HEK293 (cell line): ENCODE data around the gene WFS1.

ENCODE experiments used
- CTCF ChIA-PET: fragments of 350-600 bp; formaldehyde crosslinking; extraction: SDS; loops from one replicate; lab custom pipeline; 2021; ENCODE audit warnings: antibody characterized with exemption; lab: Yijun Ruan, JAX
- POLR2A ChIA-PET: fragments of 300-600 bp; formaldehyde crosslinking; extraction: SDS; loops from one replicate; lab custom pipeline; 2020; ENCODE audit warnings: antibody characterized with exemption, inconsistent platforms; lab: Yijun Ruan, JAX
- H3K27ac ChIP-seq: fragments of 200-500 bp; sonication (Bioruptor generic); 2 replicates; pipeline ENCODE4 v1.5.1; 2014; ENCODE audit warnings: low read depth, low read length, control low read depth, inconsistent platforms; ENCODE audit errors: extremely low read depth
- H3K36me3 ChIP-seq, 2 experiments: fragments of 200-500 bp in 1 of 2; sonication (Bioruptor generic) in 1 of 2; 1 replicate in 1 of 2; 2 replicates in 1 of 2; pipeline ENCODE4 v1.5.1; 2014 to 2017; ENCODE audit warnings: inconsistent platforms in 2 of 2, low read length in 2 of 2; ENCODE audit not compliant: control insufficient read depth in 2 of 2, insufficient read depth in 1 of 2
- H3K4me1 ChIP-seq: fragments of 200-500 bp; sonication (Bioruptor generic); 2 replicates; pipeline ENCODE4 v1.5.1; 2014; ENCODE audit warnings: mild to moderate bottlenecking, low read length, inconsistent platforms; ENCODE audit not compliant: control insufficient read depth, insufficient read depth
- H3K4me3 ChIP-seq: 2 replicates; pipeline ENCODE4 v1.5.1; 2011; ENCODE audit warnings: low read depth, mild to moderate bottlenecking, control low read depth, low read length, moderate library complexity
- H3K9me3 ChIP-seq: fragments of 200-500 bp; sonication (Bioruptor generic); 2 replicates; pipeline ENCODE4 v1.5.1; 2014; ENCODE audit warnings: low read depth, low read length, inconsistent platforms; ENCODE audit not compliant: control insufficient read depth, insufficient read depth
- GLIS2 ChIP-seq: fragments of 450-650 bp; formaldehyde crosslinking; IDR thresholded peaks from 2 replicates; pipeline ENCODE4 v1.5.1; 2016; ENCODE audit warnings: missing biosample characterization, missing genetic modification characterization
- KLF1 ChIP-seq: fragments of 450-650 bp; formaldehyde crosslinking; IDR thresholded peaks from 2 replicates; pipeline ENCODE4 v1.5.1; 2016; ENCODE audit warnings: missing biosample characterization, missing genetic modification characterization
- KLF16 ChIP-seq: fragments of 450-650 bp; formaldehyde crosslinking; IDR thresholded peaks from 2 replicates; pipeline ENCODE4 v1.5.1; 2017; ENCODE audit warnings: missing biosample characterization, missing genetic modification characterization
- KLF9 ChIP-seq: fragments of 450-650 bp; formaldehyde crosslinking; IDR thresholded peaks from 2 replicates; pipeline ENCODE4 v1.5.1; 2016; ENCODE audit warnings: missing biosample characterization, missing genetic modification characterization, low read depth
- MZF1 ChIP-seq: fragments of 450-650 bp; formaldehyde crosslinking; IDR thresholded peaks from 2 replicates; pipeline ENCODE4 v1.5.1; 2017; ENCODE audit warnings: missing biosample characterization, missing genetic modification characterization, borderline replicate concordance
- SP2 ChIP-seq: fragments of 450-650 bp; formaldehyde crosslinking; IDR thresholded peaks from 2 replicates; pipeline ENCODE4 v1.5.1; 2016; ENCODE audit warnings: missing biosample characterization, missing genetic modification characterization
- YY1 ChIP-seq: fragments of 450-650 bp; formaldehyde crosslinking; IDR thresholded peaks from 2 replicates; pipeline ENCODE4 v1.5.1; 2018; ENCODE audit warnings: missing biosample characterization, missing genetic modification characterization
- ZBTB26 ChIP-seq: fragments of 450-650 bp; formaldehyde crosslinking; optimal IDR thresholded peaks from 2 replicates; pipeline ENCODE3; 2016; ENCODE audit warnings: missing biosample characterization, mild to moderate bottlenecking, missing genetic modification characterization
- ZBTB48 ChIP-seq: fragments of 450-650 bp; formaldehyde crosslinking; IDR thresholded peaks from 2 replicates; pipeline ENCODE4 v1.5.1; 2016; ENCODE audit warnings: missing biosample characterization, missing genetic modification characterization
- ZBTB7A ChIP-seq: fragments of 450-650 bp; formaldehyde crosslinking; IDR thresholded peaks from 2 replicates; pipeline ENCODE4 v1.5.1; 2016; ENCODE audit warnings: low read depth, missing biosample characterization, missing genetic modification characterization
- ZIC2 ChIP-seq: fragments of 450-650 bp; formaldehyde crosslinking; IDR thresholded peaks from 2 replicates; pipeline ENCODE4 v1.5.1; 2016; ENCODE audit warnings: missing biosample characterization, missing genetic modification characterization
- ZNF114 ChIP-seq: fragments of 450-650 bp; formaldehyde crosslinking; IDR thresholded peaks from 2 replicates; pipeline ENCODE4 v1.5.0; 2017; ENCODE audit warnings: missing biosample characterization, missing genetic modification characterization
- ZNF169 ChIP-seq: fragments of 450-650 bp; formaldehyde crosslinking; IDR thresholded peaks from 2 replicates; pipeline ENCODE4 v1.5.1; 2016; ENCODE audit warnings: missing biosample characterization, missing genetic modification characterization
- ZNF18 ChIP-seq: fragments of 450-650 bp; formaldehyde crosslinking; IDR thresholded peaks from 2 replicates; pipeline ENCODE4 v1.5.1; 2016; ENCODE audit warnings: missing biosample characterization, missing genetic modification characterization
- ZNF23 ChIP-seq: fragments of 450-650 bp; formaldehyde crosslinking; IDR thresholded peaks from 2 replicates; pipeline ENCODE4 v1.5.1; 2016; ENCODE audit warnings: missing biosample characterization, missing genetic modification characterization, borderline replicate concordance
- ZNF335 ChIP-seq: fragments of 450-650 bp; formaldehyde crosslinking; conservative IDR thresholded peaks from 2 replicates; pipeline ENCODE4 v1.5.1; 2016; ENCODE audit warnings: missing biosample characterization, missing genetic modification characterization
- ZNF449 ChIP-seq: fragments of 450-650 bp; formaldehyde crosslinking; IDR thresholded peaks from 2 replicates; pipeline ENCODE4 v1.5.1; 2017; ENCODE audit warnings: missing biosample characterization, mild to moderate bottlenecking, missing genetic modification characterization, moderate library complexity
- ZNF600 ChIP-seq: fragments of 450-650 bp; formaldehyde crosslinking; IDR thresholded peaks from 2 replicates; pipeline ENCODE4 v1.5.1; 2016; ENCODE audit warnings: missing biosample characterization, missing genetic modification characterization
- ZNF76 ChIP-seq: fragments of 450-650 bp; formaldehyde crosslinking; IDR thresholded peaks from 2 replicates; pipeline ENCODE4; 2016; ENCODE audit warnings: low read depth, missing biosample characterization, missing genetic modification characterization, borderline replicate concordance
- ZNF791 ChIP-seq: fragments of 450-650 bp; formaldehyde crosslinking; IDR thresholded peaks from 2 replicates; pipeline ENCODE4 v1.5.1; 2016; ENCODE audit warnings: missing biosample characterization, missing genetic modification characterization
- TF ChIP-seq, protein P1 (sequence below): fragments of 450-650 bp; formaldehyde crosslinking; IDR thresholded peaks from 2 replicates; pipeline ENCODE4 v1.5.1; 2016; ENCODE audit warnings: missing biosample characterization, missing genetic modification characterization
- TF ChIP-seq, protein P2 (sequence below): fragments of 450-650 bp; formaldehyde crosslinking; IDR thresholded peaks from 2 replicates; pipeline ENCODE4 v1.5.1; 2016; ENCODE audit warnings: missing biosample characterization, missing genetic modification characterization
- TF ChIP-seq, protein P3 (sequence below): fragments of 450-650 bp; formaldehyde crosslinking; IDR thresholded peaks from 2 replicates; pipeline ENCODE4 v1.5.1; 2016; ENCODE audit warnings: missing biosample characterization, missing genetic modification characterization

The WFS1 gene

GRCh38 chr4:6308899-6309643 lies 39.4 kb downstream of the WFS1 start:
- no peaks in the 10 kb centered on the region for H3K4me1 ChIP-seq
- ChIA-PET POLR2A (interaction anchor here (1.4 kb wide), 1 partner anchor 39 kb away, joined by 7 read pairs; the partner anchor contains the start of gene WFS1), CTCF (interaction anchor here (1.0 to 2.1 kb wide), 5 partner anchors 18 to 237 kb away, joined by 3 to 7 read pairs (median 6); no protein-coding TSS in a partner anchor)
- H3K4me3 ChIP-seq: peak overlapping the region; percentile 46
- peaks cover 0 to 5% of the 10 kb centered on the region in 2 experiments; a peak in 1 of 3 replicates for H3K36me3 ChIP-seq
- no peaks in the 10 kb centered on the region for H3K9me3 ChIP-seq
- no peak overlapping the region for H3K27ac ChIP-seq
- TF ChIP-seq ZNF23 (tag by site-specific recombination): no peak
- no peak for TF ChIP-seq YY1 (tag by site-specific recombination)
- peak; percentile 20; the same call in 1 of the 2 replicates for TF ChIP-seq ZBTB48 (tag by site-specific recombination)
- TF ChIP-seq ZBTB26 (tag by site-specific recombination): peak; percentile 80
- TF ChIP-seq KLF1 (tag by site-specific recombination): no peak
- 0 out of 2 replicates have a peak, but pooled peaks have one; percentile 54 for TF ChIP-seq ZBTB7A (tag by site-specific recombination)
- TF ChIP-seq ZNF449: 0 out of 2 replicates have a peak, but pooled peaks have one; percentile 26
- TF ChIP-seq ZNF600: 0 out of 2 replicates have a peak, but pooled peaks have one; percentile 25
- TF ChIP-seq, protein P1, sequence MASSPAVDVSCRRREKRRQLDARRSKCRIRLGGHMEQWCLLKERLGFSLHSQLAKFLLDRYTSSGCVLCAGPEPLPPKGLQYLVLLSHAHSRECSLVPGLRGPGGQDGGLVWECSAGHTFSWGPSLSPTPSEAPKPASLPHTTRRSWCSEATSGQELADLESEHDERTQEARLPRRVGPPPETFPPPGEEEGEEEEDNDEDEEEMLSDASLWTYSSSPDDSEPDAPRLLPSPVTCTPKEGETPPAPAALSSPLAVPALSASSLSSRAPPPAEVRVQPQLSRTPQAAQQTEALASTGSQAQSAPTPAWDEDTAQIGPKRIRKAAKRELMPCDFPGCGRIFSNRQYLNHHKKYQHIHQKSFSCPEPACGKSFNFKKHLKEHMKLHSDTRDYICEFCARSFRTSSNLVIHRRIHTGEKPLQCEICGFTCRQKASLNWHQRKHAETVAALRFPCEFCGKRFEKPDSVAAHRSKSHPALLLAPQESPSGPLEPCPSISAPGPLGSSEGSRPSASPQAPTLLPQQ (tag by site-specific recombination): peak; percentile 53; the same call in 1 of the 2 replicates
- TF ChIP-seq SP2: peak; percentile 40; the same call in 1 of the 2 replicates
- TF ChIP-seq, protein P2, sequence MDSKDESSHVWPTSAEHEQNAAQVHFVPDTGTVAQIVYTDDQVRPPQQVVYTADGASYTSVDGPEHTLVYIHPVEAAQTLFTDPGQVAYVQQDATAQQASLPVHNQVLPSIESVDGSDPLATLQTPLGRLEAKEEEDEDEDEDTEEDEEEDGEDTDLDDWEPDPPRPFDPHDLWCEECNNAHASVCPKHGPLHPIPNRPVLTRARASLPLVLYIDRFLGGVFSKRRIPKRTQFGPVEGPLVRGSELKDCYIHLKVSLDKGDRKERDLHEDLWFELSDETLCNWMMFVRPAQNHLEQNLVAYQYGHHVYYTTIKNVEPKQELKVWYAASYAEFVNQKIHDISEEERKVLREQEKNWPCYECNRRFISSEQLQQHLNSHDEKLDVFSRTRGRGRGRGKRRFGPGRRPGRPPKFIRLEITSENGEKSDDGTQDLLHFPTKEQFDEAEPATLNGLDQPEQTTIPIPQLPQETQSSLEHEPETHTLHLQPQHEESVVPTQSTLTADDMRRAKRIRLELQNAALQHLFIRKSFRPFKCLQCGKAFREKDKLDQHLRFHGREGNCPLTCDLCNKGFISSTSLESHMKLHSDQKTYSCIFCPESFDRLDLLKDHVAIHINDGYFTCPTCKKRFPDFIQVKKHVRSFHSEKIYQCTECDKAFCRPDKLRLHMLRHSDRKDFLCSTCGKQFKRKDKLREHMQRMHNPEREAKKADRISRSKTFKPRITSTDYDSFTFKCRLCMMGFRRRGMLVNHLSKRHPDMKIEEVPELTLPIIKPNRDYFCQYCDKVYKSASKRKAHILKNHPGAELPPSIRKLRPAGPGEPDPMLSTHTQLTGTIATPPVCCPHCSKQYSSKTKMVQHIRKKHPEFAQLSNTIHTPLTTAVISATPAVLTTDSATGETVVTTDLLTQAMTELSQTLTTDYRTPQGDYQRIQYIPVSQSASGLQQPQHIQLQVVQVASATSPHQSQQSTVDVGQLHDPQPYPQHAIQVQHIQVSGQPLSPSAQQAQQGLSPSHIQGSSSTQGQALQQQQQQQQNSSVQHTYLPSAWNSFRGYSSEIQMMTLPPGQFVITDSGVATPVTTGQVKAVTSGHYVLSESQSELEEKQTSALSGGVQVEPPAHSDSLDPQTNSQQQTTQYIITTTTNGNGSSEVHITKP: peak; percentile 65
- TF ChIP-seq ZNF169 (tag by site-specific recombination): no peak
- peak; percentile 77 for TF ChIP-seq KLF9
- peak; percentile 79; the same call in 1 of the 2 replicates for TF ChIP-seq MZF1 (tag by site-specific recombination)
- TF ChIP-seq ZNF76: peak; percentile 32; the same call in 1 of the 2 replicates
- TF ChIP-seq ZIC2: peak; percentile 54
- peak; percentile 69 for TF ChIP-seq ZNF335 (tag by site-specific recombination)
- TF ChIP-seq, protein P3, sequence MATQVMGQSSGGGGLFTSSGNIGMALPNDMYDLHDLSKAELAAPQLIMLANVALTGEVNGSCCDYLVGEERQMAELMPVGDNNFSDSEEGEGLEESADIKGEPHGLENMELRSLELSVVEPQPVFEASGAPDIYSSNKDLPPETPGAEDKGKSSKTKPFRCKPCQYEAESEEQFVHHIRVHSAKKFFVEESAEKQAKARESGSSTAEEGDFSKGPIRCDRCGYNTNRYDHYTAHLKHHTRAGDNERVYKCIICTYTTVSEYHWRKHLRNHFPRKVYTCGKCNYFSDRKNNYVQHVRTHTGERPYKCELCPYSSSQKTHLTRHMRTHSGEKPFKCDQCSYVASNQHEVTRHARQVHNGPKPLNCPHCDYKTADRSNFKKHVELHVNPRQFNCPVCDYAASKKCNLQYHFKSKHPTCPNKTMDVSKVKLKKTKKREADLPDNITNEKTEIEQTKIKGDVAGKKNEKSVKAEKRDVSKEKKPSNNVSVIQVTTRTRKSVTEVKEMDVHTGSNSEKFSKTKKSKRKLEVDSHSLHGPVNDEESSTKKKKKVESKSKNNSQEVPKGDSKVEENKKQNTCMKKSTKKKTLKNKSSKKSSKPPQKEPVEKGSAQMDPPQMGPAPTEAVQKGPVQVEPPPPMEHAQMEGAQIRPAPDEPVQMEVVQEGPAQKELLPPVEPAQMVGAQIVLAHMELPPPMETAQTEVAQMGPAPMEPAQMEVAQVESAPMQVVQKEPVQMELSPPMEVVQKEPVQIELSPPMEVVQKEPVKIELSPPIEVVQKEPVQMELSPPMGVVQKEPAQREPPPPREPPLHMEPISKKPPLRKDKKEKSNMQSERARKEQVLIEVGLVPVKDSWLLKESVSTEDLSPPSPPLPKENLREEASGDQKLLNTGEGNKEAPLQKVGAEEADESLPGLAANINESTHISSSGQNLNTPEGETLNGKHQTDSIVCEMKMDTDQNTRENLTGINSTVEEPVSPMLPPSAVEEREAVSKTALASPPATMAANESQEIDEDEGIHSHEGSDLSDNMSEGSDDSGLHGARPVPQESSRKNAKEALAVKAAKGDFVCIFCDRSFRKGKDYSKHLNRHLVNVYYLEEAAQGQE (tag by site-specific recombination): 0 out of 2 replicates have a peak, but pooled peaks have one; percentile 27
- peak; percentile 31; the same call in 1 of the 2 replicates for TF ChIP-seq KLF16 (tag by site-specific recombination)
- no peak for TF ChIP-seq ZNF791
- TF ChIP-seq ZNF114 (tag by site-specific recombination): no peak
- peak; percentile 72 for TF ChIP-seq GLIS2 (tag by site-specific recombination)
- no peak for TF ChIP-seq ZNF18
